ENCODE results near the gene NXN.
"Not testable (repeated sequence)": the region's sequence is repeated elsewhere in the genome, so short reads cannot be mapped to it uniquely, and the experiment has no call there.

NXN gene

GRCh38 chr17:753418-753817 is 226.2 kb downstream of the NXN start:
- peaks cover 21% of the 10 kb centered on the region for H3K36me3 ChIP-seq (ENCODE audit: insufficient read depth, insufficient read length, low read length)
- H3K4me3 ChIP-seq (ENCODE audit: insufficient read length, low read depth): no peak overlapping the region
- peaks cover 2% of the 10 kb centered on the region for H3K4me1 ChIP-seq (ENCODE audit: insufficient read depth, insufficient read length)
- TF ChIP-seq YY1 (IDR thresholded peaks at IDR 0.05; ENCODE audit: insufficient read depth, insufficient read length) (no peak), SUZ12 (IDR thresholded peaks at IDR 0.05; ENCODE audit: extremely low read depth, insufficient read depth, insufficient read length) (no peak), ZNF274 (IDR thresholded peaks at IDR 0.05; ENCODE audit: low read depth, low read length) (no peak)
- no peak for DNase-seq (ENCODE audit: low read depth, low spot score)
- H3K27me3 ChIP-seq (ENCODE audit: insufficient read depth, insufficient read length): no peaks in the 10 kb centered on the region
- peaks cover 15% of the 10 kb centered on the region; the same call in 1 of the 2 replicates for H3K9me3 ChIP-seq (ENCODE audit: insufficient read depth, low read length)
- no peak overlapping the region for H3K9ac ChIP-seq (ENCODE audit: insufficient read length, low read depth)

GRCh38 chr17:752620-753219 is 226.9 kb downstream of the NXN start:
- no peak for TF ChIP-seq YY1 (IDR thresholded peaks at IDR 0.05; ENCODE audit: insufficient read depth, insufficient read length)
- TF ChIP-seq ZNF274 (IDR thresholded peaks at IDR 0.05; ENCODE audit: low read depth, low read length): no peak
- no peak for TF ChIP-seq SUZ12 (IDR thresholded peaks at IDR 0.05; ENCODE audit: extremely low read depth, insufficient read depth, insufficient read length)
- no peak for DNase-seq (ENCODE audit: low read depth, low spot score)
- peaks cover 16% of the 10 kb centered on the region; the same call in 1 of the 2 replicates for H3K9me3 ChIP-seq (ENCODE audit: insufficient read depth, low read length)
- peak overlapping the region; percentile 85 for H3K9ac ChIP-seq (ENCODE audit: insufficient read length, low read depth)
- no peaks in the 10 kb centered on the region for H3K27me3 ChIP-seq (ENCODE audit: insufficient read depth, insufficient read length)
- H3K36me3 ChIP-seq (ENCODE audit: insufficient read depth, insufficient read length, low read length): peaks cover 28% of the 10 kb centered on the region
- peaks cover 2% of the 10 kb centered on the region for H3K4me1 ChIP-seq (ENCODE audit: insufficient read depth, insufficient read length)
- H3K4me3 ChIP-seq (ENCODE audit: insufficient read length, low read depth): peak overlapping the region; percentile 83

GRCh38 chr17:752002-752619 is 227.5 kb downstream of the NXN start, which contains the start of gene GEMIN4:
TSS of gene GEMIN4 (minus strand) at chr17:752264. CDS start at chr17:752142, 122 bp downstream.
- DNase-seq (ENCODE audit: low read depth, low spot score): peak; percentile 82

GRCh38 chr17:751269-752001 is 228.1 kb downstream of the NXN start:
- no peak for TF ChIP-seq SUZ12 (IDR thresholded peaks at IDR 0.05; ENCODE audit: extremely low read depth, insufficient read depth, insufficient read length)
- no peak for TF ChIP-seq ZNF274 (IDR thresholded peaks at IDR 0.05; ENCODE audit: low read depth, low read length)
- TF ChIP-seq YY1 (IDR thresholded peaks at IDR 0.05; ENCODE audit: insufficient read depth, insufficient read length): no peak
- H3K9me3 ChIP-seq (ENCODE audit: insufficient read depth, low read length): peaks cover 16% of the 10 kb centered on the region; the same call in 1 of the 2 replicates
- H3K9ac ChIP-seq (ENCODE audit: insufficient read length, low read depth): peak overlapping the region; percentile 89
- H3K27me3 ChIP-seq (ENCODE audit: insufficient read depth, insufficient read length): no peaks in the 10 kb centered on the region
- peaks cover 34% of the 10 kb centered on the region for H3K36me3 ChIP-seq (ENCODE audit: insufficient read depth, insufficient read length, low read length)
- no peak for DNase-seq (ENCODE audit: low read depth, low spot score)
- H3K4me1 ChIP-seq (ENCODE audit: insufficient read depth, insufficient read length): peaks cover 2% of the 10 kb centered on the region
- H3K4me3 ChIP-seq (ENCODE audit: insufficient read length, low read depth): peak overlapping the region; percentile 83

More at GRCh38 chr17:752002-752619, 227.5 kb downstream of the NXN start, which contains the start of gene GEMIN4:
- no peaks in the 10 kb centered on the region for H3K27me3 ChIP-seq (ENCODE audit: insufficient read depth, insufficient read length)
- peak within 1 kb of the TSS; percentile 83 for H3K4me3 ChIP-seq (ENCODE audit: insufficient read length, low read depth)
- peaks cover 2% of the 10 kb centered on the region for H3K4me1 ChIP-seq (ENCODE audit: insufficient read depth, insufficient read length)
- peak within 1 kb of the TSS; percentile 89 for H3K9ac ChIP-seq (ENCODE audit: insufficient read length, low read depth)
- TF ChIP-seq SUZ12 (IDR thresholded peaks at IDR 0.05; ENCODE audit: extremely low read depth, insufficient read depth, insufficient read length): no peak
- no peak for TF ChIP-seq ZNF274 (IDR thresholded peaks at IDR 0.05; ENCODE audit: low read depth, low read length)
- TF ChIP-seq YY1 (IDR thresholded peaks at IDR 0.05; ENCODE audit: insufficient read depth, insufficient read length): no peak
- peaks cover 16% of the 10 kb centered on the region; the same call in 1 of the 2 replicates for H3K9me3 ChIP-seq (ENCODE audit: insufficient read depth, low read length)
- H3K36me3 ChIP-seq (ENCODE audit: insufficient read depth, insufficient read length, low read length): peaks cover 33% of the 10 kb centered on the region

- Histone ChIP-seq H3K4me1 (ENCODE audit: insufficient read depth, insufficient read length) (peaks cover 2% of the 10 kb centered on the region), H3K4me3 (ENCODE audit: insufficient read length, low read depth) (peak overlapping the region; percentile 83), H3K9me3 (ENCODE audit: insufficient read depth, low read length) (peaks cover 16% of the 10 kb centered on the region; the same call in 1 of the 2 replicates), H3K9ac (ENCODE audit: insufficient read length, low read depth) (peak overlapping the region; percentile 89), H3K36me3 (ENCODE audit: insufficient read depth, insufficient read length, low read length) (peaks cover 40% of the 10 kb centered on the region), H3K27me3 (ENCODE audit: insufficient read depth, insufficient read length) (no peaks in the 10 kb centered on the region)
- TF ChIP-seq SUZ12 (IDR thresholded peaks at IDR 0.05; ENCODE audit: extremely low read depth, insufficient read depth, insufficient read length) (no peak), YY1 (IDR thresholded peaks at IDR 0.05; ENCODE audit: insufficient read depth, insufficient read length) (no peak), ZNF274 (IDR thresholded peaks at IDR 0.05; ENCODE audit: low read depth, low read length) (no peak)
- DNase-seq (ENCODE audit: low read depth, low spot score): no peak
Observed at GRCh38 chr17:750431-751037, 229.0 kb downstream of the NXN start.

GRCh38 chr17:749359-749758 is 230.2 kb downstream of the NXN start:
- DNase-seq (ENCODE audit: low read depth, low spot score); H3K4me1 ChIP-seq (ENCODE audit: insufficient read depth, insufficient read length); H3K9ac ChIP-seq (ENCODE audit: insufficient read length, low read depth); H3K27me3 ChIP-seq (ENCODE audit: insufficient read depth, insufficient read length); H3K4me3 ChIP-seq (ENCODE audit: insufficient read length, low read depth): not testable (repeated sequence)
- H3K36me3 ChIP-seq (ENCODE audit: insufficient read depth, insufficient read length, low read length): peaks cover 52% of the 10 kb centered on the region
- H3K9me3 ChIP-seq (ENCODE audit: insufficient read depth, low read length): peaks cover 16% of the 10 kb centered on the region; the same call in 1 of the 2 replicates

Data from NT2/D1 (cell line).